Suprapubic skin (tissue), 4 donors: Measurements from ENCODE around the gene EXOSC7.
A peak's percentile ranks its signal among the peaks of the same experiment; 100 is the strongest.

Source experiments
- CTCF ChIP-seq, 2 donors: fragments of 200-600 bp in 1 of 2; fragments of 450-650 bp in 1 of 2; sonication (generic) in 1 of 2; IDR thresholded peaks; one replicate each; pipeline ENCODE4 v1.5.1; 2016 to 2019; ENCODE audit warnings: antibody characterized with exemption in 2 of 2, mild to moderate bottlenecking in 1 of 2, moderate library complexity in 1 of 2
- POLR2A ChIP-seq, 2 donors: fragments of 450-650 bp; IDR thresholded peaks; one replicate each; pipeline ENCODE4 v1.6.1; 2017; ENCODE audit warnings: antibody characterized with exemption in 2 of 2, mild to moderate bottlenecking in 2 of 2, moderate library complexity in 2 of 2
- POLR2AphosphoS5 ChIP-seq, 3 donors: sonication (generic); formaldehyde crosslinking; IDR thresholded peaks; one replicate each; pipeline ENCODE4 v1.6.1; 2017; ENCODE audit warnings: antibody characterized with exemption in 3 of 3

- peak; percentile 35 to 60 for TF ChIP-seq CTCF (IDR thresholded peaks at IDR 0.05)
- TF ChIP-seq POLR2A (IDR thresholded peaks at IDR 0.05) = no peak
- TF ChIP-seq POLR2AphosphoS5 (IDR thresholded peaks at IDR 0.05) = no peak
Observed at GRCh38 chr3:44992555-44993470, 16.8 kb downstream of the EXOSC7 start.
